ENCODE measurements around the gene TXNDC16. TPM values are rescaled to one million over a fixed set of nuclear protein-coding genes. Genes with fewer than 3 reads are reported as not detected.

The TXNDC16 gene
- total and polyA plus RNA-seq, 4 donors = 1.5 to 22.1 (median 3.4) TPM

GRCh38 chr14:52461721-52462120 lies 90.6 kb downstream of the TXNDC16 start:
- WGBS, 2 donors = 100% methylated on average over 1 of the region's 1 CpG
- Histone ChIP-seq H3K4me1 (ENCODE audit: control insufficient read depth in 5 of 5, insufficient read depth in 5 of 5, low read length in 5 of 5) (no peaks in the 10 kb centered on the region), H3K27me3 (ENCODE audit: control insufficient read depth in 3 of 3, insufficient read depth in 3 of 3, low read length in 2 of 3) (no peaks in the 10 kb centered on the region), H3K4me3 (no peak overlapping the region), H3K36me3 (ENCODE audit: control insufficient read depth in 4 of 4, insufficient read depth in 4 of 4, low read length in 4 of 4) (peaks cover 0 to 10% (median 2%) of the 10 kb centered on the region in 4 donors), H3K27ac (ENCODE audit: low read depth in 1 of 2, low read length in 1 of 2) (no peak overlapping the region), H3K9me3 (ENCODE audit: control insufficient read depth in 4 of 4, insufficient read depth in 3 of 4, low read length in 3 of 4) (peaks cover 0 to 4% (median 1%) of the 10 kb centered on the region in 4 donors), H3K9ac (ENCODE audit: insufficient read depth in 1 of 2, low read length in 2 of 2) (no peak overlapping the region)
- DNase-seq (no peak), ATAC-seq (ENCODE audit: insufficient read depth, low FRiP score) (no peak)
- TF ChIP-seq CTCF (IDR thresholded peaks at IDR 0.05; ENCODE audit: control extremely low read depth, extremely low read depth) = no peak

GRCh38 chr14:52458721-52459085 lies 93.6 kb downstream of the TXNDC16 start:
- no peak for TF ChIP-seq CTCF (IDR thresholded peaks at IDR 0.05; ENCODE audit: control extremely low read depth, extremely low read depth)
- Histone ChIP-seq H3K27ac (ENCODE audit: low read depth in 1 of 2, low read length in 1 of 2) (no peak overlapping the region), H3K4me1 (ENCODE audit: control insufficient read depth in 5 of 5, insufficient read depth in 5 of 5, low read length in 5 of 5) (no peaks in the 10 kb centered on the region)

GRCh38 chr14:52457411-52457810 lies 94.9 kb downstream of the TXNDC16 start:
- ATAC-seq (ENCODE audit: insufficient read depth, low FRiP score) (no peak), DNase-seq (no peak)
- Histone ChIP-seq H3K9me3 (ENCODE audit: control insufficient read depth in 4 of 4, insufficient read depth in 3 of 4, low read length in 3 of 4) (peaks cover 0 to 4% (median 1%) of the 10 kb centered on the region in 4 donors), H3K4me1 (ENCODE audit: control insufficient read depth in 5 of 5, insufficient read depth in 5 of 5, low read length in 5 of 5) (no peaks in the 10 kb centered on the region), H3K27ac (ENCODE audit: low read depth in 1 of 2, low read length in 1 of 2) (no peak overlapping the region), H3K9ac (ENCODE audit: insufficient read depth in 1 of 2, low read length in 2 of 2) (no peak overlapping the region), H3K4me3 (no peak overlapping the region), H3K27me3 (ENCODE audit: control insufficient read depth in 3 of 3, insufficient read depth in 3 of 3, low read length in 2 of 3) (no peaks in the 10 kb centered on the region), H3K36me3 (ENCODE audit: control insufficient read depth in 4 of 4, insufficient read depth in 4 of 4, low read length in 4 of 4) (peaks cover 0 to 8% (median 6%) of the 10 kb centered on the region in 4 donors)
- TF ChIP-seq CTCF (IDR thresholded peaks at IDR 0.05; ENCODE audit: control extremely low read depth, extremely low read depth) = no peak

More at GRCh38 chr14:52458721-52459085, 93.6 kb downstream of the TXNDC16 start:
- no peak overlapping the region for H3K4me3 ChIP-seq
- DNase-seq = no peak
- WGBS, 2 donors = 47 to 74% methylated on average over 1 of the region's 1 CpG
- no peak for ATAC-seq (ENCODE audit: insufficient read depth, low FRiP score)
- H3K27me3 ChIP-seq (ENCODE audit: control insufficient read depth in 3 of 3, insufficient read depth in 3 of 3, low read length in 2 of 3) = no peaks in the 10 kb centered on the region
- H3K9me3 ChIP-seq (ENCODE audit: control insufficient read depth in 4 of 4, insufficient read depth in 3 of 4, low read length in 3 of 4) = peaks cover 0 to 4% (median 1%) of the 10 kb centered on the region in 4 donors
- H3K9ac ChIP-seq (ENCODE audit: insufficient read depth in 1 of 2, low read length in 2 of 2) = no peak overlapping the region
- peaks cover 0 to 10% (median 5%) of the 10 kb centered on the region in 4 donors for H3K36me3 ChIP-seq (ENCODE audit: control insufficient read depth in 4 of 4, insufficient read depth in 4 of 4, low read length in 4 of 4)

Data from lung (tissue), 12 donors.